GM19239 (cell line): Measurements from ENCODE around the gene SCN4A.
"Not testable (repeated sequence)": the region's sequence is repeated elsewhere in the genome, so short reads cannot be mapped to it uniquely, and the experiment has no call there.

Experiments used
- DNase-seq: peaks from one replicate; pipeline ENCODE4 v3.0.0; 2011; ENCODE audit warnings: low spot score; ENCODE audit not compliant: insufficient read length
- FAIRE-seq: peaks from 2 replicates; lab custom pipeline; 2011; peaks lifted over from hg19 to GRCh38; lab: Jason Lieb, UNC

The SCN4A gene

GRCh38 chr17:63972796-63973195, at the start of gene SCN4A:
Gene SCN4A, minus strand, starts transcription at chr17:63972918. Its CDS starts 77 bp downstream, at chr17:63972841.
- FAIRE-seq = no peak

GRCh38 chr17:64020056-64020766, 47.5 kb upstream of the SCN4A start, which contains the start of gene ICAM2:
Gene ICAM2, minus strand, starts transcription at chr17:64020633. Its CDS starts 13,942 bp downstream, at chr17:64006691.
- DNase-seq (no peak), FAIRE-seq (peak; percentile 94)

More at GRCh38 chr17:63972796-63973195, at the start of gene SCN4A:
- no peak for DNase-seq

- not testable (repeated sequence) for DNase-seq, FAIRE-seq
Measured at GRCh38 chr17:64019551-64019961, 46.8 kb upstream of the SCN4A start.

- DNase-seq = no peak
- no peak for FAIRE-seq
Measured at GRCh38 chr17:64017381-64017980, 44.8 kb upstream of the SCN4A start.

- FAIRE-seq (peak; percentile 18), DNase-seq (no peak)
Measured at GRCh38 chr17:64016974-64017373, 44.3 kb upstream of the SCN4A start.

- no peak for DNase-seq
- peak; percentile 78 for FAIRE-seq
Measured at GRCh38 chr17:64016231-64016784, 43.6 kb upstream of the SCN4A start.

- DNase-seq = no peak
- no peak for FAIRE-seq
Measured at GRCh38 chr17:64015447-64015846, 42.7 kb upstream of the SCN4A start.

- no peak for FAIRE-seq
Measured at GRCh38 chr17:64009571-64010402, 37.1 kb upstream of the SCN4A start.

GRCh38 chr17:64008830-64009229, 36.1 kb upstream of the SCN4A start:
- DNase-seq (no peak), FAIRE-seq (no peak)

More at GRCh38 chr17:64009571-64010402, 37.1 kb upstream of the SCN4A start:
- no peak for DNase-seq

- no peak for FAIRE-seq
- DNase-seq = no peak
Measured at GRCh38 chr17:64008346-64008745, 35.6 kb upstream of the SCN4A start.

- no peak for DNase-seq
- no peak for FAIRE-seq
Measured at GRCh38 chr17:64007838-64008282, 35.1 kb upstream of the SCN4A start.

- DNase-seq, FAIRE-seq: not testable (repeated sequence)
Measured at GRCh38 chr17:64007089-64007837, 34.5 kb upstream of the SCN4A start.

GRCh38 chr17:64006361-64007088, 33.8 kb upstream of the SCN4A start:
- FAIRE-seq (no peak), DNase-seq (no peak)

- DNase-seq = no peak
- no peak for FAIRE-seq
Measured at GRCh38 chr17:64005734-64006167, 33.0 kb upstream of the SCN4A start.

- DNase-seq (no peak), FAIRE-seq (no peak)
Measured at GRCh38 chr17:64004903-64005733, 32.4 kb upstream of the SCN4A start.

- FAIRE-seq (no peak), DNase-seq (no peak)
Measured at GRCh38 chr17:64004218-64004770, 31.6 kb upstream of the SCN4A start.

- FAIRE-seq = no peak
- no peak for DNase-seq
Measured at GRCh38 chr17:64003526-64004121, 30.9 kb upstream of the SCN4A start.
